ENCODE measurements around the gene HRG.
"Not testable (repeated sequence)": the region's sequence is repeated elsewhere in the genome, so short reads cannot be mapped to it uniquely, and the experiment has no call there.

Gene HRG

DNA sequence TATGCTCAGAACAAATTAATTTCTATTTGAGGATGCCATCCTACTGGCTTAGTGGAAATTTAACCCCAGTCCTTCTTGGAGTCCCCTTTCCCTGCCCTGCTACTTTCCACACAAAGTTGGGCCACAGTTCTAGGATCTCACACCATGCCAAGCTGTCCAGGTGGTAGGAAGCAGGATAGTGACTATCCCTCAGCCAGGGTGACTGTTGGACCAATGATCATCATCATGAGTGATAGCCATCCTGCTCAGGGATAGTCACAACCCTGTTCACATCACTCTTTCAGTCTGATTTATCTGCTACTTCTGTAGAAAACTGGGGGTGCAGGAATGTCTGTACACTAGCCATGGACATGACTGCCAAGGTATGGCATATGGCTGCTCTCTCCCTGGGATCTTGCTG lies 12.8 kb downstream of the HRG start:
- no peak for DNase-seq (ENCODE audit: low read depth in 2 of 3, low spot score in 1 of 3)

- no peak for DNase-seq (ENCODE audit: low read depth in 2 of 3, low spot score in 1 of 3)
Measured at GRCh38 chr3:186679151-186679550, 13.3 kb downstream of the HRG start.

DNA sequence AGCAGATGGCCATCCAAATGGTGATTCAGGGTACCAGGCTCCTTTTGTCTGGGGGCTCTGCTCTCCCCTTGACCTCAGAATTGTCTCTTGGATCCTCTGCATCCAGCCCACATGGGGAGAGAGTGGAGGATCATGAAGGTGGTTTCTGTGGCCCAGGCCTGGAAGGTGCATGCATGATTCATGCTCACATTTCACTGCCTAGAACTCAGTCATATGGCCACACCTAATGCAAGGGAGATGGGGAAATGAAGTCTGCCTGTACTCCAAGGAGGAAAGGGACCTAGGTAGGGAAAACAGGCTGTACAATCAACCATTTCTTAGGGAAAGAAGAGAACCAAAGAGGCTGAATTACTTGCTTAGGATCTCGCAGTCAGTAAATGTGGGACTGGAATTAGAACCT lies 15.1 kb downstream of the HRG start:
- DNase-seq (ENCODE audit: low read depth in 2 of 3, low spot score in 1 of 3): no peak

GRCh38 chr3:186682812-186683211 lies 17.0 kb downstream of the HRG start:
- no peak for DNase-seq (ENCODE audit: low read depth in 2 of 3, low spot score in 1 of 3)

GRCh38 chr3:186683979-186684378 lies 18.2 kb downstream of the HRG start:
- DNase-seq (ENCODE audit: low read depth in 2 of 3, low spot score in 1 of 3): no peak

DNA sequence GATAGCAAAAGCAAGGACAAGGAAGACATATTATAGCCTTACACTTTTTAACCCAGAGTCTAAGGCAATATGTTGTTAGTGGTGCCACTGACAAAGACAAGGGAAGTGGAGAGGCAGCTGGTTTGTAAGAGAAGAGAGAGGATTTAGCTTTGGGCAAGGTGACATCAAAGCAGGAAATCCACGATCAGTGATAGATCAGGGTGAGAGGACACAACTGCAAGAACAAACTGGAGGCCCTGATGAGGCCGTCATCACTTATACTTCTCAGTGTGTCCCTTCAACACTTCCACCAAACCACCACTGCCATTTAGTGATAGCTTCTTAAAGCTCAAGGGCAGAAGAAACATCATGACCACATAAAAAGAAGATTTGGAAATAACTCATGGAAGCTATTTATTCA lies 20.7 kb downstream of the HRG start:
- not testable (repeated sequence) for DNase-seq (ENCODE audit: low read depth in 2 of 3, low spot score in 1 of 3)

DNA sequence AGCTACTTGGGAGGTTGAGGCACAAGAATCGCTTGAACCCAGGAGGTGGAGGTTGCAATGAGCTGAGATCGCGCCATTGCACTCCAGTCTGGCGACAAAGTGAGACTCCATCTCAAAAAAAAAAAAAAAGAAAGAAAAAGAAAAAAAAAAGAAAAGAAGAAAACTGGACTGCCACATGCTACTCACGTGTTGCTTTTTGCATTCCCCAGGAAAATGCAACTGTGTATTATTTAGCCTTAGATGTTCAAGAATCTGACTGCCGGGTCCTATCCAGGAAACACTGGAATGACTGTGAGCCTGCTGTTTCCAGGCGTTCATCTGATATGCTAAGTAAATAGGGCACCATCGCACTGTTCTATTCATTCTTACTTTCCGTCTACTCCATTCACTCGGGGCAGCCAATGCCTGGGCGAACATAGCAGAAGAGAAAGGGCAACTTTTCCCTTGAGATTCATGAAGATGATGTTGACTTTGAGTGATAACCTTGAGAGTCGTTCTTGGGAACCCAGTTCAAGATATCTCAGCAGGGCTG lies 21.4 kb downstream of the HRG start:
- DNase-seq (ENCODE audit: low read depth in 2 of 3, low spot score in 1 of 3): no peak

DNA sequence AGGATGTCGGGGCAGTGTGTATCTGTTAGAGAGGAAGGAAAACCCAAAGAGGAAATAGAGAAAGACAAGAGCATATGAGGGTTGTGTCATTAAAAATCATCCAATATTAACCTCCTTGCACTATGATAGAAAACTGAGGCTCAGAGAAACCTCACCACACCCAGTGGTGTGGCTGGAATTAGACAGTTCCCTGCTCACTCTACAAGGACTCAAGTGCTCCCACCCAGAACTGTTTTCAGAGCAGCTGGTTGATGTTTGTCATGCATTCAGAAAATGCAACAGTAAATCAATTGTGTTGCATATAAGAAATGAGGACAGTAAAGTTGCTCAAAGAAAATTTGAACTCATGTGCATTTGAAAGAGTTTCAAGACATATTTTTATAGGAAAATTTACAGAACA lies 24.5 kb downstream of the HRG start:
- not testable (repeated sequence) for DNase-seq (ENCODE audit: low read depth in 2 of 3, low spot score in 1 of 3)

- no peak for DNase-seq (ENCODE audit: low read depth in 2 of 3, low spot score in 1 of 3)
Measured at GRCh38 chr3:186691676-186692075, 25.9 kb downstream of the HRG start.

DNA sequence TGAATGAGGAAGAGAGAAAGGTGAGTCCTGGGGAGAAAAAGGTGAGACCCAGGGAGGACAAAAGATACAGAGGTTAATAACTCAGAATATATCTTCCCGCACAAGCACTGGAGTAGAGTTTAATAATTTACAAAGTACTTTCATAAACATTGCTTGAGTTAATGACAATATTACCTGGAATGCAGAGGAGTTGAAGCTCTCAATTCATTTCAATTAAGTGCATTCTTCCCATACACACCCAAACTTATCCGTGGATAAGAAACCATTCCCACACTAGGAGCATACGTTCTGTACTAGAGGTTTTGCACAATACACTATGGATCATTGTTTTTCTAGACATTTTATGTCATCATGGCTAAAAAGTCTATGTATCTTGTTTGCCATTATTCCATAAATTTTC lies 28.0 kb downstream of the HRG start:
- DNase-seq (ENCODE audit: low read depth in 2 of 3, low spot score in 1 of 3): no peak

GRCh38 chr3:186694288-186695032 lies 28.6 kb downstream of the HRG start:
- no peak for DNase-seq (ENCODE audit: low read depth in 2 of 3, low spot score in 1 of 3)

- no peak for DNase-seq (ENCODE audit: low read depth in 2 of 3, low spot score in 1 of 3)
Measured at GRCh38 chr3:186696522-186696921, 30.7 kb downstream of the HRG start.

- no peak for DNase-seq (ENCODE audit: low read depth in 2 of 3, low spot score in 1 of 3)
Measured at GRCh38 chr3:186697510-186697909, 31.7 kb downstream of the HRG start.

DNA sequence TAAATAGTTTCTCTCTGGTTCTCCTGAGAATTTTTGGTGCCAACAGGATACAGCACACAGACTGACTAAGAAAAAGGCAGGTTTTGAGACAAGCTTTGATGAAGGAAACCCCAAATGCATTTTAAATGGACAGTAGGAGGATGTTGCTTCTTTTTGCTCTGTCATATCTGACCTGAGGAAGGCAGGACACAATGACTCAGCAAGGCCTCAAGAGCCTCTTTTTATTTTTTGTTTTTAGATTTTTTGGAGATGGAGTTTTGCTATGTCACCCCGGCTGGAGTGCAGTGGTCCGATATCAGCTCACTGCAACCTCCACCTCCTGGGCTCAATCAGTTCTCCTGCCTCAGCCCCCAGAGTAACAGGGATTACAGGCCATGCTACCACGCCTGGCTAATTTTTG lies 34.5 kb downstream of the HRG start:
- no peak for DNase-seq (ENCODE audit: low read depth in 2 of 3, low spot score in 1 of 3)

- DNase-seq (ENCODE audit: low read depth in 2 of 3, low spot score in 1 of 3): not testable (repeated sequence)
Measured at GRCh38 chr3:186702451-186702850, 36.6 kb downstream of the HRG start.

DNA sequence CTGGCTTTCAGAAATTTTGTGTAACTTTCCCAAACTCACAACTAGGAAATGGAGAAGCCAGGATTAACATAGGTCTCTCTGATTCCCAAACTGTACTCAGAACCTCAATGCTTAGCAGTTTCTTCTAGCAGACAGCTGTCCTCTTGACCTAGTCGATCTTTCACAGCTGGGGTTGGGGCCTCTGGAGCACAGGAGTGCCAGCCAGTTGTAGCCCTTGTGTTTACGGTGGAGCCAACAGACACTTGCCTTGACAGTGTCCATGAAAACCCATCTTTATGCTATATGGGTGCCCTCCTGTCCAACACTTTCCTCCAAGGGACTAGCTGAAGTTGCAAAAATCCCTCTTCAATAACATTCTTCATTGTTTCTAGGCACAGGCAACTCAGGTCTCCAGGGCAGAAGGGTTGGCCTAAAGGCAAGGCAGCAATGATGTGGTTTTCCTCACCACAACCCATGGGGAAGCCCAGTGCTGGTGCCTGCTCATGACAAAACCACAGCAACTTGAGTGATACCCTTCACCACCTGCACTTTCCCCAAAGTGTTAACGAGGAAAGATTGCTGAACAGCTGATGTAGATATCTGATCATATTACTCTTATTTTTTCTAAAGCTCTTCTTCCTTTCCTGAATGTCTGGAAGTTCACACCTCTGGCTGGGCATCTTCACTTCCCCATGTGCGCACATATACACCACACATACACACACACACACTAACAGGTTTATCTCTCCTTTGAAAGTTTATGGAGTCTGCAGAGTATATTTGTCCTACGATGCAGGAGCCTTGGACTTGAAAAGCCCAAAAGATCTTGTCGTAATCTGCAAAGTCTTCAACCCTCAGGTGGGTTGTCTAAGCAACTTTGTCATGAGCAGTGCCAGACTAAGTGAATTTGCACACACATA lies 40.3 kb downstream of the HRG start:
- DNase-seq (ENCODE audit: low read depth in 2 of 3, low spot score in 1 of 3): peak; percentile 33 to 39 (median 34)

GRCh38 chr3:186708983-186709679 lies 43.3 kb downstream of the HRG start:
- no peak for DNase-seq (ENCODE audit: low read depth in 2 of 3, low spot score in 1 of 3)

- not testable (repeated sequence) for DNase-seq (ENCODE audit: low read depth in 2 of 3, low spot score in 1 of 3)
Measured at GRCh38 chr3:186710694-186711093, 44.9 kb downstream of the HRG start.

GRCh38 chr3:186713499-186713898 lies 47.7 kb downstream of the HRG start:
- DNase-seq (ENCODE audit: low read depth in 2 of 3, low spot score in 1 of 3): no peak

GRCh38 chr3:186717039-186717457 lies 51.2 kb downstream of the HRG start, which contains the start of gene KNG1:
Gene KNG1, plus strand, starts transcription at chr3:186717359. Its CDS starts 184 bp downstream, at chr3:186717543.
- DNase-seq (ENCODE audit: low read depth in 2 of 3, low spot score in 1 of 3): no peak

Measured in stimulated activated CD4-positive, alpha-beta T cell treated with anti-CD3 and anti-CD28 coated beads, Interleukin-12 subunit alpha, Interleukin-12 subunit beta, amount 100 ng/mL, for 48 hours (primary cell).